Osteoblast (primary cell): ENCODE measurements around the gene CYP4B1. TPM values are rescaled to one million over a fixed set of nuclear protein-coding genes. Genes with fewer than 3 reads are reported as not detected.
"Not testable (repeated sequence)": the region's sequence is repeated elsewhere in the genome, so short reads cannot be mapped to it uniquely, and the experiment has no call there.

Source experiments
- DNase-seq: peaks from one replicate; pipeline ENCODE4 v3.0.0; 2011; ENCODE audit warnings: low spot score, mixed read lengths; ENCODE audit not compliant: insufficient read length; ENCODE audit errors: missing footprints
- H2AFZ ChIP-seq: 2 replicates; pipeline ENCODE4 v1.6.0; 2011; ENCODE audit warnings: mild to moderate bottlenecking, low read length
- H3K27ac ChIP-seq: 2 replicates; pipeline ENCODE4 v1.5.1; 2011; ENCODE audit warnings: mild to moderate bottlenecking, low read depth, low read length, moderate library complexity
- H3K27me3 ChIP-seq: 2 replicates; pipeline ENCODE4 v1.6.0; 2012; ENCODE audit warnings: mild to moderate bottlenecking, control low read depth, inconsistent platforms, low read length, moderate library complexity; ENCODE audit not compliant: insufficient read depth
- H3K36me3 ChIP-seq: 2 replicates; pipeline ENCODE4 v1.5.1; 2011; ENCODE audit warnings: mild to moderate bottlenecking, low read length, control low read depth, moderate library complexity; ENCODE audit not compliant: insufficient read depth
- H3K4me1 ChIP-seq: 2 replicates; pipeline ENCODE4 v1.5.1; 2011; ENCODE audit warnings: mild to moderate bottlenecking, low read length, control low read depth, moderate library complexity; ENCODE audit not compliant: insufficient read depth
- H3K4me2 ChIP-seq: 2 replicates; pipeline ENCODE4 v1.6.0; 2011; ENCODE audit warnings: mild to moderate bottlenecking, low read length; ENCODE audit not compliant: insufficient read depth
- H3K4me3 ChIP-seq: fragments of 200-600 bp; sonication (generic); 3 replicates; pipeline ENCODE4 v1.5.1; 2012; ENCODE audit warnings: mild to moderate bottlenecking, low read length, inconsistent platforms; ENCODE audit not compliant: insufficient read depth
- H3K79me2 ChIP-seq: 2 replicates; pipeline ENCODE4 v1.6.0; 2012; ENCODE audit warnings: mild to moderate bottlenecking, low read length, control low read depth, inconsistent platforms; ENCODE audit not compliant: insufficient read depth
- H3K9me3 ChIP-seq: 2 replicates; pipeline ENCODE4 v1.5.1; 2011; ENCODE audit warnings: low read depth, low read length, control low read depth
- H4K20me1 ChIP-seq: 2 replicates; pipeline ENCODE4 v1.6.0; 2012; ENCODE audit warnings: mild to moderate bottlenecking, low read length, control low read depth; ENCODE audit not compliant: insufficient read depth
- CTCF ChIP-seq: IDR thresholded peaks from 2 replicates; pipeline ENCODE4 v1.5.1; 2011; ENCODE audit warnings: mild to moderate bottlenecking, low read depth, low read length, moderate library complexity; ENCODE audit errors: extremely low read depth
- total RNA-seq: library from RNA; depleted of rRNA; stranded (reverse); fragments of >200 nt; gene quantifications from 2 replicates; pipeline ENCODE4 v1.2.3, GENCODE V29; 2012

Gene CYP4B1
- total RNA-seq, 1 donor, result not detected

GRCh38 chr1:46769028-46769740, 29.7 kb upstream of the CYP4B1 start:
- Histone ChIP-seq H3K79me2 (no peaks in the 10 kb centered on the region), H3K4me1 (no peaks in the 10 kb centered on the region), H4K20me1 (no peaks in the 10 kb centered on the region), H3K27me3 (no peaks in the 10 kb centered on the region), H3K4me3 (no peak overlapping the region), H2AFZ (no peak overlapping the region), H3K9me3 (peaks cover 6% of the 10 kb centered on the region), H3K36me3 (no peaks in the 10 kb centered on the region), H3K27ac (no peak overlapping the region), H3K4me2 (no peak overlapping the region)
- DNase-seq, result no peak
- TF ChIP-seq CTCF, result no peak

GRCh38 chr1:46770541-46770940, 28.3 kb upstream of the CYP4B1 start:
- no peaks in the 10 kb centered on the region for H3K27me3 ChIP-seq
- no peak overlapping the region for H3K4me3 ChIP-seq
- no peak overlapping the region for H2AFZ ChIP-seq
- H3K9me3 ChIP-seq, result peaks cover 6% of the 10 kb centered on the region
- TF ChIP-seq CTCF, result no peak
- DNase-seq, result no peak
- H3K79me2 ChIP-seq, result no peaks in the 10 kb centered on the region
- H4K20me1 ChIP-seq, result no peaks in the 10 kb centered on the region
- no peaks in the 10 kb centered on the region for H3K4me1 ChIP-seq
- H3K4me2 ChIP-seq, result no peak overlapping the region
- H3K27ac ChIP-seq, result no peak overlapping the region
- no peaks in the 10 kb centered on the region for H3K36me3 ChIP-seq

- Histone ChIP-seq H3K27me3 (no peaks in the 10 kb centered on the region), H3K4me1 (no peaks in the 10 kb centered on the region), H4K20me1 (no peaks in the 10 kb centered on the region), H3K9me3 (peaks cover 6% of the 10 kb centered on the region), H3K79me2 (no peaks in the 10 kb centered on the region), H3K4me3 (no peak overlapping the region), H3K4me2 (no peak overlapping the region), H2AFZ (no peak overlapping the region), H3K36me3 (no peaks in the 10 kb centered on the region), H3K27ac (no peak overlapping the region)
- TF ChIP-seq CTCF, result no peak
- no peak for DNase-seq
Observed at GRCh38 chr1:46772571-46772970, 26.3 kb upstream of the CYP4B1 start.

- H3K4me3 ChIP-seq, result no peak overlapping the region
- no peaks in the 10 kb centered on the region for H3K4me1 ChIP-seq
- DNase-seq, result no peak
- H3K4me2 ChIP-seq, result no peak overlapping the region
- no peak overlapping the region for H3K27ac ChIP-seq
- H3K27me3 ChIP-seq, result no peaks in the 10 kb centered on the region
- H3K9me3 ChIP-seq, result peaks cover 6% of the 10 kb centered on the region
- TF ChIP-seq CTCF, result no peak
- no peaks in the 10 kb centered on the region for H3K79me2 ChIP-seq
- no peak overlapping the region for H2AFZ ChIP-seq
- H4K20me1 ChIP-seq, result no peaks in the 10 kb centered on the region
- no peaks in the 10 kb centered on the region for H3K36me3 ChIP-seq
Observed at GRCh38 chr1:46774297-46774696, 24.5 kb upstream of the CYP4B1 start.

GRCh38 chr1:46778456-46778855, 20.4 kb upstream of the CYP4B1 start:
- DNase-seq, H3K9me3 ChIP-seq, H3K4me2 ChIP-seq, H3K27ac ChIP-seq, H3K79me2 ChIP-seq, H3K36me3 ChIP-seq, H3K4me1 ChIP-seq, H4K20me1 ChIP-seq, H3K27me3 ChIP-seq, H2AFZ ChIP-seq, H3K4me3 ChIP-seq: not testable (repeated sequence)
